Endothelial cell of umbilical vein (primary cell): ENCODE measurements around the gene CD99L2.

ENCODE experiments used
- CTCF ChIP-seq, 2 donors: IDR thresholded peaks; 1 replicate in 1 of 2; 2 replicates in 1 of 2; pipeline ENCODE4 v1.5.1; 2011; ENCODE audit warnings: low read length in 2 of 2, mild to moderate bottlenecking in 2 of 2, moderate library complexity in 2 of 2, control low read depth in 1 of 2, inconsistent platforms in 1 of 2, low read depth in 1 of 2; ENCODE audit not compliant: insufficient read depth in 1 of 2; ENCODE audit errors: extremely low read depth in 1 of 2
- EZH2 ChIP-seq: IDR thresholded peaks from 2 replicates; pipeline ENCODE4 v1.6.1; 2012; ENCODE audit warnings: borderline replicate concordance, low read depth, mild to moderate bottlenecking, moderate library complexity, low read length, inconsistent platforms; ENCODE audit not compliant: severe bottlenecking
- GATA2 ChIP-seq: IDR thresholded peaks from 2 replicates; pipeline ENCODE4 v1.7.0; 2011; ENCODE audit warnings: low read depth, mild to moderate bottlenecking, moderate library complexity, mixed read lengths, low read length; ENCODE audit not compliant: insufficient read length, insufficient read depth
- POLR2A ChIP-seq: IDR thresholded peaks from 2 replicates; pipeline ENCODE4 v1.6.1; 2012; ENCODE audit warnings: low read depth, mild to moderate bottlenecking, control low read depth, low read length

GRCh38 chrX:150773634-150774033 is 124.8 kb downstream of the CD99L2 start:
- TF ChIP-seq CTCF (IDR thresholded peaks at IDR 0.05; ENCODE audit: extremely low read depth in 1 of 2, insufficient read depth in 1 of 2, low read depth in 1 of 2, low read length in 2 of 2) (no peak), POLR2A (no peak), EZH2 (no peak), GATA2 (no peak)
